Endothelial cell of umbilical vein (primary cell): ENCODE results near the gene THSD7B. TPM values are rescaled to one million over a fixed set of nuclear protein-coding genes. Genes with fewer than 3 reads are reported as not detected.

Experiments used
- BruUV-seq: library from RNA; stranded (reverse); fragments of 400-500 nt; replicated peaks from 2 replicates; lab custom pipeline; 2021; lab: Mats Ljungman, UMichigan
- CTCF ChIA-PET: fragments of 300-600, 350-600 bp; sonication (Branson Sonifier 250); formaldehyde crosslinking; loops from one replicate; lab custom pipeline; 2021; ENCODE audit warnings: antibody characterized with exemption, inconsistent platforms; lab: Charles Lee
- POLR2A ChIA-PET: fragments of 300-600, 350-600 bp; sonication (Branson Sonifier 250); formaldehyde crosslinking; loops from one replicate; lab custom pipeline; 2021; ENCODE audit warnings: antibody characterized with exemption, inconsistent platforms; lab: Charles Lee
- DNase-seq: peaks from one replicate; pipeline ENCODE4 v3.0.0-alpha.2; 2011; ENCODE audit warnings: low read depth, low spot score
- FAIRE-seq: peaks from 2 replicates; lab custom pipeline; 2011; peaks lifted over from hg19 to GRCh38; lab: Jason Lieb, UNC
- H2AFZ ChIP-seq: 2 replicates; pipeline ENCODE4 v1.6.0; 2012; ENCODE audit warnings: low read depth, low read length, control low read depth, inconsistent platforms
- H3K27ac ChIP-seq: 2 replicates; pipeline ENCODE4 v1.5.1; 2011; ENCODE audit warnings: low read depth, mild to moderate bottlenecking, control low read depth, low read length, moderate library complexity; ENCODE audit not compliant: insufficient read depth
- H3K27me3 ChIP-seq, 2 experiments: 2 replicates each; pipeline versions ENCODE4 v1.6.0 to v1.6.1; 2011; ENCODE audit warnings: low read length in 2 of 2, mixed read lengths in 1 of 2; ENCODE audit not compliant: control insufficient read depth in 2 of 2, insufficient read depth in 2 of 2
- H3K36me3 ChIP-seq, 2 experiments: 2 replicates in 1 of 2; 3 replicates in 1 of 2; pipeline ENCODE4 v1.5.1; 2011; ENCODE audit warnings: low read length in 2 of 2, mild to moderate bottlenecking in 1 of 2, moderate library complexity in 1 of 2; ENCODE audit not compliant: control insufficient read depth in 2 of 2, insufficient read depth in 2 of 2; ENCODE audit errors: extremely low read depth in 1 of 2
- H3K4me1 ChIP-seq: 3 replicates; pipeline ENCODE4 v1.5.1; 2011; ENCODE audit warnings: mild to moderate bottlenecking, low read length; ENCODE audit not compliant: control insufficient read depth, insufficient read depth; ENCODE audit errors: extremely low read depth
- H3K4me2 ChIP-seq: 2 replicates; pipeline ENCODE4 v1.6.1; 2011; ENCODE audit warnings: low read length, control low read depth, mixed read lengths; ENCODE audit not compliant: insufficient read depth
- H3K4me3 ChIP-seq, 3 experiments: fragments of 200-600 bp in 1 of 3; sonication (generic), shearing (Covaris generic) in 1 of 3; replicated peaks in 1 of 3; 2 replicates each; pipeline ENCODE4 v1.5.1; 2011 to 2016; ENCODE audit warnings: control low read depth in 3 of 3, low read length in 3 of 3, mild to moderate bottlenecking in 2 of 3, inconsistent platforms in 1 of 3, low read depth in 1 of 3, moderate library complexity in 1 of 3; ENCODE audit not compliant: insufficient read depth in 1 of 3
- H3K79me2 ChIP-seq: 2 replicates; pipeline ENCODE4 v1.6.0; 2012; ENCODE audit warnings: low read length, inconsistent platforms; ENCODE audit not compliant: control insufficient read depth, insufficient read depth
- H3K9ac ChIP-seq: replicated peaks from 2 replicates; pipeline ENCODE3; 2011; ENCODE audit warnings: low read length, control low read depth; ENCODE audit not compliant: insufficient read depth; ENCODE audit errors: extremely low read depth
- H3K9me1 ChIP-seq: replicated peaks from 3 replicates; pipeline ENCODE4 v1.6.0; 2011; ENCODE audit warnings: mild to moderate bottlenecking, low read length; ENCODE audit not compliant: control insufficient read depth, insufficient read depth; ENCODE audit errors: extremely low read depth
- H3K9me3 ChIP-seq: replicated peaks from 2 replicates; pipeline ENCODE4 v1.5.1; 2012; ENCODE audit warnings: low read length, inconsistent platforms; ENCODE audit not compliant: control insufficient read depth, insufficient read depth
- H4K20me1 ChIP-seq: replicated peaks from 2 replicates; pipeline ENCODE3; 2011; ENCODE audit warnings: mild to moderate bottlenecking, low read length; ENCODE audit not compliant: control insufficient read depth, insufficient read depth; ENCODE audit errors: extremely low read depth
- EZH2 ChIP-seq: IDR thresholded peaks from 2 replicates; pipeline ENCODE4 v1.6.1; 2012; ENCODE audit warnings: borderline replicate concordance, low read depth, mild to moderate bottlenecking, moderate library complexity, low read length, inconsistent platforms; ENCODE audit not compliant: severe bottlenecking
- FOS ChIP-seq: IDR thresholded peaks from 2 replicates; pipeline ENCODE4 v1.6.1; 2011; ENCODE audit warnings: mild to moderate bottlenecking, low read length, moderate library complexity, borderline replicate concordance; ENCODE audit not compliant: insufficient read depth
- GATA2 ChIP-seq: IDR thresholded peaks from 2 replicates; pipeline ENCODE4 v1.7.0; 2011; ENCODE audit warnings: low read depth, mild to moderate bottlenecking, moderate library complexity, mixed read lengths, low read length; ENCODE audit not compliant: insufficient read length, insufficient read depth
- JUN ChIP-seq: IDR thresholded peaks from 2 replicates; pipeline ENCODE4 v1.6.1; 2011; ENCODE audit warnings: borderline replicate concordance, low read depth; ENCODE audit not compliant: insufficient read length, insufficient read depth
- MYC ChIP-seq: IDR thresholded peaks from one replicate; pipeline ENCODE4 v1.6.1; 2011; ENCODE audit warnings: mild to moderate bottlenecking, low read depth, low read length
- POLR2A ChIP-seq: IDR thresholded peaks from 2 replicates; pipeline ENCODE4 v1.6.1; 2012; ENCODE audit warnings: low read depth, mild to moderate bottlenecking, control low read depth, low read length
- POLR2AphosphoS5 ChIP-seq: IDR thresholded peaks from 2 replicates; pipeline ENCODE4 v1.6.1; 2012; ENCODE audit warnings: low read depth, mild to moderate bottlenecking, control low read depth, low read length, moderate library complexity; ENCODE audit not compliant: insufficient read depth
- dilution Hi-C: fragments of 300-500 bp; cut with MboI; formaldehyde crosslinking; loops from one replicate; pipeline ENCODE4 v1.15.0; 2019; ENCODE audit warnings: low sequenced_read_pairs; ENCODE audit not compliant: extremely low pct_ligation_motif_present
- intact Hi-C: fragments of 100-400 bp; cut with micrococcal nuclease; formaldehyde crosslinking; loops from one replicate; pipeline ENCODE4 v1.10.0; 2022
- polyA plus RNA-seq, 4 experiments: library from polyadenylated mRNA; depleted of rRNA in 3 of 4; stranded (reverse) in 3 of 4; unstranded in 1 of 4; fragments of >200 nt; gene quantifications; 2 replicates each; pipeline versions ENCODE4 v1.2.1 to v1.2.3, GENCODE V29; 2011 to 2012; ENCODE audit warnings: missing spikeins in 1 of 4
- total RNA-seq: library from RNA; stranded (reverse); gene quantifications from 2 replicates; pipeline ENCODE4 v1.2.3, GENCODE V29; 2021
- TF ChIP-seq, protein P1 (sequence below), 2 donors: IDR thresholded peaks; 1 replicate in 1 of 2; 2 replicates in 1 of 2; pipeline ENCODE4 v1.5.1; 2011; ENCODE audit warnings: low read length in 2 of 2, mild to moderate bottlenecking in 2 of 2, moderate library complexity in 2 of 2, control low read depth in 1 of 2, inconsistent platforms in 1 of 2, low read depth in 1 of 2; ENCODE audit not compliant: insufficient read depth in 1 of 2; ENCODE audit errors: extremely low read depth in 1 of 2
- TF ChIP-seq, protein P2 (sequence below): IDR thresholded peaks from 2 replicates; pipeline ENCODE4 v1.6.1; 2011; ENCODE audit not compliant: insufficient read depth, insufficient read length

THSD7B gene
- total and polyA plus RNA-seq, 2 donors (not counting 3 experiments of a cell fraction or from before 2014, with no cell fraction given) = 0.04 TPM; not detected in 1

DNA sequence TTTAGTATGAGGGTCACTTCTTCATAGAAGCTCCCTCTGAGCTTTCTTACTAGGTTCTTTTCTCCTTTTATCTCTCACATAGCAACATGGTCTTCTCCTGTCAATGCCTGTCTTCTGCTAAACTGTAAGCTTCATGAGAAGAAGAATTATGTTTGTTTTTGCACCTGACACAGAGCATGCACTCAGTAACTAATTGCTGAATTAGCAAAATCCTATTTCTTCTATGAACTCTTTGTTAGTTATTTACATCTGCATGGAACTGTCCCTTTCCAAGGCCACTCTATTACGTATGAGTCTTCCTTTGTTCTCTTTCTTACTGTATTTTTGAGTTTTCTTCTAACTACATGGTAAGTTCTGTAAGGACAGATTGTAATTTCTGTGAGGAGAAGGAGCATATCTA lies 63.4 kb downstream of the THSD7B start:
- no peaks in the 10 kb centered on the region for H3K9me3 ChIP-seq
- no peaks in the 10 kb centered on the region for H3K4me1 ChIP-seq
- no peaks in the 10 kb centered on the region for H3K79me2 ChIP-seq
- H3K9ac ChIP-seq = no peak overlapping the region
- no peak overlapping the region for H3K4me3 ChIP-seq
- DNase-seq (no peak), FAIRE-seq (no peak)
- no peak overlapping the region for H3K4me2 ChIP-seq
- intact Hi-C loops (no loop called here), dilution Hi-C loops (no loop called here)
- no TSS peak for BruUV-seq
- no peaks in the 10 kb centered on the region for H3K36me3 ChIP-seq
- H3K27me3 ChIP-seq = no peaks in the 10 kb centered on the region
- ChIA-PET CTCF (no interaction called here), POLR2A (no interaction called here)
- H2AFZ ChIP-seq = no peak overlapping the region
- no peaks in the 10 kb centered on the region for H4K20me1 ChIP-seq
- TF ChIP-seq GATA2 (no peak), JUN (no peak), FOS (no peak), EZH2 (no peak), POLR2A (no peak), POLR2AphosphoS5 (no peak), MYC (no peak)
- TF ChIP-seq, protein P1, sequence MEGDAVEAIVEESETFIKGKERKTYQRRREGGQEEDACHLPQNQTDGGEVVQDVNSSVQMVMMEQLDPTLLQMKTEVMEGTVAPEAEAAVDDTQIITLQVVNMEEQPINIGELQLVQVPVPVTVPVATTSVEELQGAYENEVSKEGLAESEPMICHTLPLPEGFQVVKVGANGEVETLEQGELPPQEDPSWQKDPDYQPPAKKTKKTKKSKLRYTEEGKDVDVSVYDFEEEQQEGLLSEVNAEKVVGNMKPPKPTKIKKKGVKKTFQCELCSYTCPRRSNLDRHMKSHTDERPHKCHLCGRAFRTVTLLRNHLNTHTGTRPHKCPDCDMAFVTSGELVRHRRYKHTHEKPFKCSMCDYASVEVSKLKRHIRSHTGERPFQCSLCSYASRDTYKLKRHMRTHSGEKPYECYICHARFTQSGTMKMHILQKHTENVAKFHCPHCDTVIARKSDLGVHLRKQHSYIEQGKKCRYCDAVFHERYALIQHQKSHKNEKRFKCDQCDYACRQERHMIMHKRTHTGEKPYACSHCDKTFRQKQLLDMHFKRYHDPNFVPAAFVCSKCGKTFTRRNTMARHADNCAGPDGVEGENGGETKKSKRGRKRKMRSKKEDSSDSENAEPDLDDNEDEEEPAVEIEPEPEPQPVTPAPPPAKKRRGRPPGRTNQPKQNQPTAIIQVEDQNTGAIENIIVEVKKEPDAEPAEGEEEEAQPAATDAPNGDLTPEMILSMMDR (IDR thresholded peaks at IDR 0.05; ENCODE audit: extremely low read depth in 1 of 2, insufficient read depth in 1 of 2, low read depth in 1 of 2, low read length in 2 of 2) = no peak
- TF ChIP-seq, protein P2, sequence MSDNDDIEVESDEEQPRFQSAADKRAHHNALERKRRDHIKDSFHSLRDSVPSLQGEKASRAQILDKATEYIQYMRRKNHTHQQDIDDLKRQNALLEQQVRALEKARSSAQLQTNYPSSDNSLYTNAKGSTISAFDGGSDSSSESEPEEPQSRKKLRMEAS = no peak
- no peaks in the 10 kb centered on the region for H3K9me1 ChIP-seq
- H3K27ac ChIP-seq = no peak overlapping the region
